ENCODE results near the gene DLL3.
A peak's percentile ranks its signal among the peaks of the same experiment; 100 is the strongest.

DLL3 gene

DNA sequence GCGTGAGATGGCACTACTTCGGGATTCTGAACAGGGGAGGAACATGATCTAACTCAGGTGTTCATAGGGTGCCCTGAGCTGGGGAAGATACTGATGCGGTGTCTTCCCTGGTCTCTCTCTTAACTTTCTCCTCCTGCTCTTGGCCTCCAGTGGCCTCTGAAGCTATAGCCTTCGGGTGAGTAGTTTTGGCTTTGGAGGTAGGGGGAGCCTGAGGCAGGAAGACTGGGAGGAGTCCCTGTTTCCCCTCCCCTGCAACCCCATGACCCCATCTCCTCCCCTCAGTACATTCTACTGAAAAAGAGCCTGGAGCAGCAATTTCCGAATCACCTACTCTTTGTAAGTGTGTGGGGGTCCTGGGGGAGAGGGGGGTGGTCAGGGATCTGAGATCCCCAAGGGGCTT is 19.7 kb downstream of the DLL3 start:
- DNase-seq (ENCODE audit: low spot score): no peak

DNA sequence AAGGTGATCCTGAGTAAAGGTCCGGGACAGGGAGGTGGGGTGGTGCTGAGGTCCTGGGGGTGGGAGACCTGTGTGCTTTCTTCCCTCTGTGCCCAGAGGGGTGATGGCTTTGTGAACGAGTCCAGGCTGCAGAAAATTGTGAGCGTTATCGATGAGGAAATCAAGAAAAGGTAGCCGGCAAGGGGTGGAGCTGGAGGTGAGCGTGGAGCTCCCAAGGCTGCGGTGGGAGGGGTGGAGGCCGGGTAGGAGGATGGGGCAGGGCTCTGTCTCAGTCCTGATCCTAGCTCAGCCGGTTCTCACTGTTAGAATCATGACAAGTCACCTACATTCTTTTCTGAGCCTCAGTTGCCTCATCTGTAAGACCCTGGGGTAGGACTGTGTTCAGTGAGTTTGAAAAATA is 20.2 kb downstream of the DLL3 start:
- no peak for DNase-seq (ENCODE audit: low spot score)

DNA sequence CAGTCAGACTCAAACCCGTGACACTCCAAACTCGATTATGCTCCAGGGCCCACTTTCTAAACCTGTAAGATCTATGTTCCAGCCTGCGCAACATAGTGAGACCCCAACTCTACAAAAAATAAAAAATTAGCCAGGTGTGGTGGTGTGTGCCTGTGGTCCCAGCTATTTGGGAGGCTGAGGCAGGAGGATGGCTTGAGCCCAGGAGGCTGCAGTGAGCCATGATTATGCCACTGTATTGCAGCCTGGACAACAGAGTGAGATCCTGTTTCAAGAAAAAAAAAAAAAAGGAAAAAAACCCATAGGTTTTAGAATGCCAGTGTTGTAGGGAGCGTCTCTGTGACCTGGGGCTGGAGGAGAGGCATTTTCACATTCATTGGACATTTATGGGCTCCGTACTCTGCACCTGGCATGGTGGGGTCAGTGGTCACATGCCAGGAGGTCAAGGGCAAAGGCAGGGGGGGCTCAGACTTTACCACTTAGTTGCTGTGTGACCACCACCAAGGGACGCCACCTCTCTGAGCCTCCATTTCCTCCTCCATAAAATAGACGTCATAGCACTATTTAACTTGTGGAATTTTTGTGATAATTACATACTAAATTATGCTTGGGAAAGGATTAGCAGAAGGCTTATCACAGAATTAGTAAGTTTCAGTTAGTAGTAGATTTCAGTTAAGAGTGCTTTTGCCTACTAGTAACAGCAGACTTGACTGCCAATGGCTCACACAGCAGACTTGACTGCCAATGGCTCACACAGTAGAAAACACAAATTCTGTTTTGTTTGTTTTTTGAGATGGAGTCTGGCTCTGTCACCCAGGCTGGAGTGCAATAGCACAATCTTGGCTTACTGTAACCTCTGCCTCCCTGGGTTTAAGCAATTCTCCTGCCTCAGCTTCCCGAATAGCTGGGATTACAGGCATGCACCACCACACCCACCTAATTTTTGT is 22.1 kb downstream of the DLL3 start:
- no peak for DNase-seq (ENCODE audit: low spot score)

DNA sequence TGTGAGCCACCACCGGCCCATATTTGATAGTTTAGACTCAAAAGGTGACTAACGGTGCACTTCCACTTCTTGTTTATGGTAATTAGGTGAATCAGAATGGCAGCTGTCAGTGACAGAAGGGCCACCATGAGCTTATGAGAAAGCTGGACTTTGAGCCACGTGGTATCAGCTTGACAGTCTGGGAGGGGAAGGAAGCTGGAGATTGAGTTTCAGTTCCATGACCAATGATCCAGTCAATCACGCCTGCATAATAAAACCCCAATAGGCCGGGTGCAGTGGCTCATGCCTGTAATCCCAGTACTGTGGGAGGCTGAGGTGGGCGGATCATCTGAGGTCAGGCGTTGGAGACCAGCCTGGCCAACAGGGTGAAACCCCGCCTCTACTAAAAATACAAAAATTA is 25.7 kb downstream of the DLL3 start:
- no peak for DNase-seq (ENCODE audit: low spot score)

DNA sequence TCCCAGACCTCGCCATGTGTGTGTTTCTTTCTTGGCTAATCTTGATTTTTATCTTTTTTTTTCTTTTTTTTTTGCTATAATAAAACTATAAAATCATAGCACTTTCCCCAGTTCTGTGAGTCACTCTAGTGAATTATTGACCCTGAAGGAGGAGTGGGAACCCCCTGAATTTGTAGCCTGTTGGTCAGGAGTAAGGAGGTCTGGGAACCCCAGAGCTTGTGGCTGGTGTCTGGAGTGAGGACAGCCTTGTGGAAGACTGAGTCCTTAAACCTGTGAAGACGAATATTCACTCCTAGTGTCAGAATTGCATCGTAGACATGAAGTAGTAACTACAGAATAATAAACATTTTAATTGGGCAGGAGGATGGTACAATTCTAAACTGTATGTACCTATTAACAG is 26.5 kb downstream of the DLL3 start:
- no peak for DNase-seq (ENCODE audit: low spot score)

DNA sequence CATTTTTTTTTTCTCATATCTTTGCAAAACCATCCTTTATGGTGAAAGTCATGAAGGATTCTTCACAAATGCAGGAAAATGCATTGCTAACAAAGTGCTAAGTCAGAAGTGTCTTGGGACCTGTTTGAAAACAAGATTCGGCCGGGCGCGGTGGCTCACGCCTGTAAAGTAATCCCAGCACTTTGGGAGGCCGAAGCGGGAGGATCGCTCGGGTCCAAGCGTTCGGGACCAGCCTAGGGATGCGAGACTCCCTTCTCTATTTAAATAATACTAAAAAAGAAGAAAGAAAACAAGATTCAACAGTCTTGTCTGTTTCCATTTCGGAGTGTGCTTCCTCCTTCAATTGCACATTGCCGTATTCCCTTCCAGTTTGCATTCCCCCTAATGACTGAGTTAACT is 33.1 kb downstream of the DLL3 start:
- no peak for DNase-seq (ENCODE audit: low spot score)

DNA sequence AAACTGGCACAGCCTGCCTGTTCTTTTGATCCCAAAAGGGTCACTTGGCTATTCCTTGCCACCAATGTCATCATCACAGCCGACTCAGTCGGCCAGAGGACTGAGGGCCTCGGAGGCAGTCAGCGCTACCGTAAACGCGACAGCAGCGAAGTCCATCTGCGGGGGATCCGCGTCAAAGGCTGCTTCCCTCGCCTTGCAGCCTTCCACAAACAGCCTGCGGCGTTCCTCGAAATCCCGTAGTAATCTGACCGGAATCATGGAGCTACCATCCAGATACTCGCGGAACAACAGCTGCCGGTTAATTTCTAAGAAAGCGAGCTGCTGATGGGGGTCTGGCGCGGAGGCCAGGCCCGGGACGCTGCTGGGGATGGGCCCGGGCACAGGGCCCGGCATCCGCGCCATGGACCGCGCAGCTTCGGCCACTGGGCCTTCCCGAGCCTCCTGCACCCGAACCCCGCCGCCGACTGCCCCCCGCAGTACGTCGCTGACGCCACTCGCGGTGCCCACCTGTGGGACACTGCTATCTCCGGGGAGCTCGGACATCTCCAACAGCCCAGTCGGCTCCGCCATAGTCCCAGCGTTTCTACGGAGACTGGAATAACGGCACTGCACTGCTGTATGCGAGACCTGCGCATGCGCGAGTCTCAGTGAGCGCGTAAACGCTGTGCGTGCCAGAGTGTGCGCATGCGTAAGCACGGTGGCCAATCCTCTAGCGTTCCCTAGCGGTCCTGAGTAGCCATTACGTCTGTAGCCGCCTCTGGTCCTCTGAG is 33.7 kb downstream of the DLL3 start, which contains the start of gene EID2B:
TSS of gene EID2B (minus strand) at position 620 of the 770 bp plus-strand sequence. CDS start at position 570, 50 bp downstream.
- DNase-seq (ENCODE audit: low spot score): peak; percentile 97

DNA sequence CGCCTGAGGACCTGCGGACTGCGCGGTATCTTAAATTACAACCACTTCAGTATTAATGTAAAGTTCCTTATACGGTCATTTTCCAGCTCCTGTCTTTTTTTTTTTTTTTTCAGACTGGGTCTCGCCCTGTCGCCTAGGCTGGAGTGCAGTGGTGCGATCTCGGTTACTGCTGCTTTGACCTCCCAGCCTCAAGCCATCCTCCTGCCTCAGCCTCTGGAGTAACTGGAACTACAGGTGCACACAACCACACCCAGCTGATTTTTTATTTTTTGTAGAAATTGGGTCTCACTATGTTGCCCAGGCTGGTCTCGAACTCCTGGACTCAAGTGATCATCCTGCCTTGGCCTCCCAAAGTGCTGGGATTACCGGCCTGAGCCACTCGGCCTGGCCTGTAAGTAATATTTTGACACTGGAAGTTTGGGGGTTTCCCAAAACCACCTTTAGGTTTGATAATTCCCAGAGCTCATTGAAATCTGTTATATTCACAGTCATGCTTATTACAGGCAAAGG is 34.3 kb downstream of the DLL3 start:
- DNase-seq (ENCODE audit: low spot score): no peak

DNA sequence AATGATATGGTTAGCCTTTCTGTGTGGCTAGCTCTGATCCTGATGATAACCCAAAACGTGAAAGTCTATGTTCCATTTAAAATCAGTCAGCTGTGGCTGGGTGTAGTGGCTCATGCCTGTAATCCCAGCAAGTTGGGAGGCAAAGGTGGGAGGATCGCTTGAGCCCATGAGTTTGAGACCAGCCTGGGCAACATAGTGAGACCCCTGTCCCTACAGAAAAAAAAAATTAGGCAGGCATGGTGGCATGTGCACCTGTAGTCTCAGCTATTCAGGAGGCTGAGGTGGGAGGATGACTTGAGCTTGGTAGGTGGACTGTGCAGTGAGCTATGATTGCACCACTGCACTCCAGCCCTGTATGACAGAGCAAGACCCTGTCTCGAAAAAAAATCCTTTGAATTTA is 35.0 kb downstream of the DLL3 start:
- no peak for DNase-seq (ENCODE audit: low spot score)

DNA sequence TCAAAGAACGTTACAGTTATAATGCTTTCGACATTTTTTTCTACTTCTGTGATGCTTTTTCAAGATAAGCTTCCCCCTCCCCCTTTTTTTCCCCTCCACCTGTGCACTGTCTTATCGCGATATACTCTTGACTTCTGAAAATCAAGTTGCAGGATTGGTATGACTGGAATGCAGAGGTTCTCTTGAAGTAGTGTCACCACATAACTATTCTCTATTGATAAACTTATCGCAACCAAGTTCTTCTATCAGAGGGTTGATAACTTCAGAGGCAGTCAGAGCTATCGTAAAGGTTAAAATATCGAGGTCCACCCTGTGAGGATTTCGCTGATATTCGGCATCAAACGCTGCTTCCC is 40.4 kb downstream of the DLL3 start:
- DNase-seq (ENCODE audit: low spot score): no peak

DNA sequence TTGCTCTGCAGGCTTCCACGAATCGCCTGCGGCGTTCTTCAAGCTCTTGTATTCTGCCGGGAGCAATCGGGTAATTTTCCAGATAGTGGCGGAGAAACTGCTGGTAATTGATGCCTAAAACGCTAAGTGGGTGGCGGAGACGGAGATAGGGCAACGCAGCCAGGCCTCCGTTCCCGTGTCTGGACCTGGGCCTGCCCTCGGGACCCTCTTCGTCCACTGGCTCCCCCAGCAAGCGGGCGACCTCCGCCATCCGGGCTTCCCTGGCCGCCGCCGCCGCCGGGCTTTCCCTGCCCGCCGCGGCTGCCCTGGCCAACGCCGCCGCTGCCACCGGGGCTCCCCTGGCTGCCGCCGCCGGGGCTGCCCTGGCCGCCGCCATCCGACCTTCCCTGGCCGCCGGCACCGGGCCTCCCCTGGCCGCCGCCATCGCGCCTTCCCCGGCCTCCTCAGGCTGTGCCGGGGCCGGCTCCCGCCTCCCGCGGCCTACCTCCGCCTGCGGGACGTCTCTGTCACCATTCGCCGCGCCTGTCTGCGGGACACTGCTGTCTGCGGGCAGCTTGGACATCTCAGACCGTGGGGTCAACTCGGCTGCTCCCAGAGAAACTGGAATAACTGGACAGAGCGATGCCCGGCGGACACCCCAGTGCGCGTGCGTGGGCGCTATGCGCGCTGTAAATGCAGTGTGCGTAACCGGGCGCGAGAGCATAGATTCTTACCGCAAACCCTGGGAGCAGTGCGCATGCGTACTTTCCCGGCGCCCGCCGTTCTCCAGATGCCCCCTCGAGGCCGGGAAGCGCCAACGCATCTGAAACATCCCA is 41.0 kb downstream of the DLL3 start, which contains the start of gene EID2:
TSS of gene EID2 (minus strand) at position 644 of the 815 bp plus-strand sequence. CDS start at position 562, 82 bp downstream.
- peak; percentile 96 for DNase-seq (ENCODE audit: low spot score)

DNA sequence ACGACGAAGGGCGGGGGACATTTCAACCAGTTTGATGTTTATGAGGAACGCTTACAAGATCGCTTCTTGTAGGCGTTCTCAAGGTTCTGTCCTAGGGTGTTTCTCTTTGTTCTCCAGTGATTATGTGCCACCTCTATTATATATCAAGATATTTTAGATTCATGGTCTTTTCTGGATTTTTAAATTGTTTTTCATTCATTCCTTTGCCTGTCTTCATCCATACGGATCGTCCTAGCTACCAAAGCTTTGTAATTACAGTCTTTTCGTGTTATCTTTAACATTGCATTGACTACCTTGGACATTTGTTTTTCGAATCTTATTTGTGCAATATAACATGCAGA is 41.6 kb downstream of the DLL3 start:
- no peak for DNase-seq (ENCODE audit: low spot score)

DNA sequence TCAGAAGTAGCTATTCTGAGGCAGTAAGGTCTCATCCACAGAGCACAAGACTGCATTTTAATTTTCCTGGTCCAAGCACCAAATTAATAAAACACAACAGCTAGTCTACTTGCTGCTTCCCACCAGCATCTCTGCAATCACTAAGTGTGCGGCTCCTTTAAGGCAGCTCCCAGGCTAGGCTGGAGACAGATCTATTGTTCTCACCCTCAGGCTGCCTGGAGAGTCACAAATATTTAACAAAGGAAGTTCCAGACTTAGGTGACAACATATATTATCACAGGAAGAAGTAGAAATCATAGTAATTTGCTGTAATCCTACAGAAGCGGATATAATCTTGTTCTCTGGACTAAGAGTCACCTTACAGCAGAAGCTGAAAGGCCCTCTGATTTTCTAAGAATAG is 43.5 kb downstream of the DLL3 start:
- no peak for DNase-seq (ENCODE audit: low spot score)

DNA sequence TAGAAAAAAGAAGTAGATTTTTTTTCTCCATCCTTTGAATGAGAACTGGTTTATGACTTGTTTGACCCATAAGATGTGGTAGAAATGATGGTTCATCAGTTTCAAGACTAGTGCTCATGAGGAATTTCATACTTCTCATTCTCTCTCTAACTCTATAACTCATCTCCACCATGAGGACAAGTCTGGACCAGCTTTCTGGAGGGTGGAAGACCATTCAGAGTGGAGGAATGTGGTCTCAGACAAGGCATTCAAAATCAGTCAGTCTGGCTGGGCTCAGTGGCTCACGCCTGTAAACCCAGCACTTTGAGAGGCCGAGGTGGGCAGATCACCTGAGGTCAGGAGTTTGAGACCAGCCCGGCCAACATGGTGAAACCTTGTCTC is 44.7 kb downstream of the DLL3 start:
- no peak for DNase-seq (ENCODE audit: low spot score)

DNA sequence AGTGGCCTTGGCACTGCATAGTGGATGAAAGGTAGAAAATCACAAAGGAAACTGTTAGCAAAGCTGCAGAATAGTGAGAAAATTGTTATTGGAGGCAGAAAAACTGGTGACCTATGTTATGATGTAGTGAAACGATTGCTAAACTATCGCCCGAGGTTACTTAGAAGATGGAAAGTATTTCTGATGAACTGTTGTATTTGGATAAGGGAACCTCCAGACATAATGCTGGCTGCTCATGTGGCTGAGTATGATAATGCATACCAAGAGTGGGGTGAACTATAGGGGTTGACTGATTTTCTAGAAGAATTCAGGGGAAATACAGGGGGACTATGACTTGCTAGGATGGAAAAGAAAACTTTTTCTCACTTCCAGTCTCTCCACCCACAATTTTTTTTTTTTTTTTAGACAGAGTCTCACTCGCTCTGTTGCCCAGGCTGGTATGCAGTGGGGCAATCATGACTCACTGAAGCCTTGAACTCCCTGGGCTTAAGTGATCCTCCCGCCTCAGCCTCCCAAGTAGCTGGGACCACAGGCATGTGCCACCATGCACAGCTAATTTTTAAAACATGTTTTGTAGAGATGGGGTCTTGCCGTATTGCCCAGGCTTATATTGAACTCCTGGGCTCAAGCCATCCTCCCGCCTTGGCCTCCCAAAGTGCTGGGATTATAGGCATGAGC is 45.6 kb downstream of the DLL3 start:
- no peak for DNase-seq (ENCODE audit: low spot score)

DNA sequence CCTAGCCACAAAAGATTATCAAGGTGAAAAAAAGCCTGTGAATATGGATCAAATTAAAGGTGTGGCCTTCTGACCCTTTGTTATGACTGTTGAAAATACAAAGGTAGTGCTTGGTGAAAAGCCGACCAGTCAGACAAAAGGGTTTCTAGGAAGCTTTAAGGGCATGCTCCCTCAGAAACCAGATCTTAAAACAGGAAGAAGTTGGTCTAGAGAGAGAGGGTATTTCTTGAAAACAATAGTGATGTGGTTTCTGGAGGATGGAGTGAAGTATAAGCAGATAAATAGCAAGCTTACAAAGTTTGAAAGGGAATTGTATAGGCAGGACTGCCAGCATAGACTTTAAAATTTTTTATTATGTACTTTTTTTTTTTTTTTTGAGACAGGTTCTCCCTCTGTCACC is 46.2 kb downstream of the DLL3 start:
- DNase-seq (ENCODE audit: low spot score): no peak

DNA sequence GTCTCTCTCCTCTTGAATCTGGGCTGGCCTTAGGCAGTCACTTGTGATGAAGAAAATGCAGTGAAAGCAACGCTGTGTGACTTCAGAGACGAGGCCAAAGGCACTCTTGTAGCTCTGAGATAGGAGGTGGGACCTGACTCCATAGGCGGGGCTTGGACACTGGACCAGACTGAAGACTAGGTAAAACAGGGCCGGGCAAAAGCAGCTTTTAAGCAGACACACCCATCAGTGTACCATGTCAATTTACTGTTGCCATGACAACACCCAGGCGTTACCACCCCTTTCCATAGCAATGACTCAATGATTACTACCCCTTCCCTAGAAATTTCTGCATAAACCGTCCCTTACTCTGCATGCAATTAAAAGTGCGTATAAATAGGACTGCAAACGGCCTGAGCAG is 47.9 kb downstream of the DLL3 start:
- DNase-seq (ENCODE audit: low spot score): no peak

DNA sequence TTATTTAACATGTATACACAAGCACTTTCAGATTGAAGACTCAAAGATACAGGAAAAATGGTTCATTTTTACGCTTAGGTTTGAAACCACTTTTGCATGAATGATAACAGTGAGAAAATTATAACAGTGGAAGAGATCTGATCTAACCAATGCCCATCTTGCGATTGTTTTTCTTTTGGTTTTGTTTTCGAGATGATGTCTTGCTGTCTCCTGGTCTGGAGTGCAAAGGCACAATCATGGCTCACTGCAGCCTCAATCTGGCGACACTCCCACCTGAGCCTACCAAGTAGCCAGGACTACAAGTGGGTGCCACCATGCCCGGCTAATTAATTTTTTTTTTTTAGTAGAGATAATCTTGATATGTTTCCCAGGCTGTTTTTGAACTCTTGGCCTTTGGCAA is 51.5 kb downstream of the DLL3 start:
- DNase-seq (ENCODE audit: low spot score): no peak

DNA sequence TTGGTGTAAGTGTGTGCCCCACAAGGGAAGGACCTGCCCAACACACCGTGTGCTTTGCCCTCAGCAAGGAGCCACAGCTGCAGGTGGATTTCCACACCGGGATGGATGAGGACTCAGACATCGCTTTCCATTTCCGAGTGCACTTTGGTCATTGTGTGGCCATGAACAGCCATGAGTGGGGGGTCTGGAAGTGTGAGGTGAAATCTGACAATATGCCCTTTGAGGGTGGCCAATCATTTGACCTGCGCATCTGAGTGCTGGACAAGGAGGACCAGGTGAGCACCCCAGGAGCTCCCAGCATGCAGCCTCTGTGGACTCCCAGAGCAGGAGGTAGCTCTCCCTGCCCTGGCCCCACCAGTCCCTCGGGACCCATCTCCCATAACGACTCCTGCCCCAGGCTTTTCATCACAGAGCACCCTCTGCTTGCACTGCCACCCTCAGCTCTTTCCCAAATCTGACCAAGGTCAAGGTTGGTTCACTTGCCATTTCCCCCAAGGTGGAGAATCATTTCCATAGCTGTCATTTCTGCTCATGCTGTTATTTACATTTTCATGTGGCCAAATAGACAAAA is 54.4 kb downstream of the DLL3 start:
- DNase-seq (ENCODE audit: low spot score): no peak

DNA sequence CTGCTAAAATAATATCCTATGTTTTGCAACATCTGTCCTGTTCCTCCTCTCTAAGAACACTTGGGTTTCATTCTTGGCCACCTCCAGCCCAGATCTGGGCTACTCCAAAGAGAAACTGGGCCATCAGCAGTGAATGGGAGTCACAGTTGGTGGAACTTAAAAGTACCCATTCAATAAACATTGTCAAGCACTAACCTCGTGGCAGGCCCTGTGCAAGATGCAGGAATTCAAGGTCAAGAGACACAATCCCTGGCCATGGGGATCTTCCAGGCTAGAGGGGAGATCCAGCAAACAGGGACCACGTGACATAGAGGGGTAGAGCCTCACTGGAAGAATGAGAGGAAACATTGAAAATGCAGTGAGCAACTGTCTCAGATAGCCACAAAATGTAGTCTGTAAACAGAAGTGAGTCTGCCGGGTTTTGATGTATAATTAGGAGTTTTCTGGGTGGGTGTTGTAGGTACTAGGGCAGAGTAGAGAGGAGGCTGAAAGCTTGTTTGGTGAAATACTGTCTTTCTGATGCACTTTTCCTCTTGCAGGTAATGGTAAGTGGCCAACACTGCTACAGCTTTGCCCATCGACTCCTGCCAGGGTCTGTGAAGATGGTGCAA is 56.1 kb downstream of the DLL3 start:
- no peak for DNase-seq (ENCODE audit: low spot score)

DNA sequence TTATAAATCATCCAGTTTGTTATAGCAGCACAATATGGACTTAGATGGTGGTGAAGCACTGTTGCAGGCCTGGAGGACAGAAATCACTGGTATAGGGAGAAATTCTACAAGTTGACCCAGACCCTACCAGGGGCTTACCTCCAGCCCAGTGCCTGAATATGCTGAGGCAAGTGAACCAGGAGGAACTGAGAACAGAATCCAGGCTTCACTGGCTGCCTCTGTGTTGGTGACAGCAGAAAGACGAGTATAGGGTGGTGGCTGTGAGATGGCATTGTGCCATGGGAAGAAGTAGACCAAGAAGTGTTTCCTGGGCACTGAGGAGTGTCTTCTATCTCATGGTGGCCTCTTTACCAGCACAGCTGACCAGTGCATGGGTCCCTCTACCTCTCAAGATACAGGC is 57.1 kb downstream of the DLL3 start:
- no peak for DNase-seq (ENCODE audit: low spot score)

Measured in germinal center (tissue), 1 donor.